IMR-90 (cell line): ENCODE data around the gene LMX1A. TPM values are rescaled to one million over a fixed set of nuclear protein-coding genes. Genes with fewer than 3 reads are reported as not detected.

Source experiments
- ATAC-seq: fragments of 200-7000 bp; cut with Tn5 transposase; 2 replicates; pipeline ENCODE4 v1.9.1; 2020; ENCODE audit warnings: low read depth, mild to moderate bottlenecking, moderate library complexity
- BruUV-seq: library from RNA; stranded (reverse); fragments of 400-500 nt; replicated peaks from 2 replicates; lab custom pipeline; 2021; lab: Mats Ljungman, UMichigan
- CTCF ChIA-PET: fragments of 300-600 bp; formaldehyde crosslinking; extraction: SDS; loops from one replicate; lab custom pipeline; 2021; ENCODE audit warnings: antibody characterized with exemption; lab: Yijun Ruan, JAX
- POLR2A ChIA-PET: fragments of 300-600 bp; sonication (Branson Sonifier 250); formaldehyde crosslinking; loops from one replicate; lab custom pipeline; 2022; ENCODE audit warnings: antibody characterized with exemption; ENCODE audit not compliant: unreplicated experiment; lab: Charles Lee
- DNase-seq: peaks from one replicate; pipeline ENCODE4 v3.0.0; 2013
- H2AFZ ChIP-seq: replicated peaks from 2 replicates; pipeline ENCODE3; 2013; ENCODE audit warnings: low read length, mild to moderate bottlenecking; ENCODE audit not compliant: poor library complexity
- H2AK5ac ChIP-seq: 2 replicates; pipeline ENCODE4 v1.6.1; 2013; ENCODE audit warnings: low read depth, low read length, inconsistent platforms
- H2AK9ac ChIP-seq: replicated peaks from 2 replicates; pipeline ENCODE3; 2013; ENCODE audit warnings: mild to moderate bottlenecking, low read depth, low read length, moderate library complexity; ENCODE audit not compliant: poor library complexity
- H2BK120ac ChIP-seq: 2 replicates; pipeline ENCODE4 v1.6.1; 2013; ENCODE audit warnings: low read depth, low read length, inconsistent platforms
- H2BK15ac ChIP-seq: 3 replicates; pipeline ENCODE4 v1.6.1; 2013; ENCODE audit warnings: low read depth, low read length, inconsistent platforms
- H2BK20ac ChIP-seq: 2 replicates; pipeline ENCODE4 v1.6.1; 2013; ENCODE audit warnings: low read depth, mild to moderate bottlenecking, inconsistent platforms, low read length, moderate library complexity
- H2BK5ac ChIP-seq: 2 replicates; pipeline ENCODE4 v1.6.1; 2013; ENCODE audit warnings: mild to moderate bottlenecking, low read depth, low read length, inconsistent platforms; ENCODE audit not compliant: poor library complexity, severe bottlenecking
- H3K14ac ChIP-seq: replicated peaks from 2 replicates; pipeline ENCODE4 v1.6.1; 2013; ENCODE audit warnings: low read depth, low read length, inconsistent platforms
- H3K18ac ChIP-seq: 2 replicates; pipeline ENCODE4 v1.6.1; 2013; ENCODE audit warnings: low read depth, low read length, control low read depth
- H3K23ac ChIP-seq: 2 replicates; pipeline ENCODE4 v1.6.1; 2013; ENCODE audit warnings: low read depth, low read length, inconsistent platforms
- H3K27ac ChIP-seq: 2 replicates; pipeline ENCODE4 v1.5.1; 2013; ENCODE audit warnings: mild to moderate bottlenecking, control low read depth, low read length; ENCODE audit not compliant: insufficient read depth
- H3K27me3 ChIP-seq: 2 replicates; pipeline ENCODE4 v1.6.1; 2013; ENCODE audit warnings: low read length; ENCODE audit not compliant: control insufficient read depth, insufficient read depth
- H3K36me3 ChIP-seq: 2 replicates; pipeline ENCODE4 v1.6.1; 2013; ENCODE audit warnings: low read length, mixed read lengths; ENCODE audit not compliant: control insufficient read depth, insufficient read depth
- H3K4ac ChIP-seq: 2 replicates; pipeline ENCODE4 v1.6.1; 2013; ENCODE audit warnings: low read depth, low read length, inconsistent platforms
- H3K4me1 ChIP-seq: 2 replicates; pipeline ENCODE4 v1.6.1; 2013; ENCODE audit warnings: low read length, mixed read lengths; ENCODE audit not compliant: control insufficient read depth, insufficient read depth
- H3K4me2 ChIP-seq: 2 replicates; pipeline ENCODE4 v1.6.1; 2013; ENCODE audit warnings: low read depth, mild to moderate bottlenecking, control low read depth, low read length, moderate library complexity
- H3K4me3 ChIP-seq: 2 replicates; pipeline ENCODE4 v1.5.1; 2013; ENCODE audit warnings: low read depth, mild to moderate bottlenecking, control low read depth, low read length, moderate library complexity; ENCODE audit not compliant: insufficient read depth
- H3K56ac ChIP-seq: 2 replicates; pipeline ENCODE4 v1.6.1; 2013; ENCODE audit warnings: low read length, inconsistent platforms; ENCODE audit not compliant: insufficient read depth; ENCODE audit errors: extremely low read depth
- H3K79me1 ChIP-seq, 2 experiments: 2 replicates each; pipeline ENCODE4 v1.6.1; 2013; ENCODE audit warnings: low read length in 2 of 2, inconsistent platforms in 1 of 2, low read depth in 1 of 2
- H3K9ac ChIP-seq: 2 replicates; pipeline ENCODE4 v1.6.1; 2013; ENCODE audit warnings: low read depth, low read length, control low read depth
- H3K9me1 ChIP-seq: 2 replicates; pipeline ENCODE4 v1.6.1; 2013; ENCODE audit warnings: low read length, inconsistent platforms; ENCODE audit not compliant: insufficient read depth
- H3K9me3 ChIP-seq: 2 replicates; pipeline ENCODE4 v1.6.1; 2013; ENCODE audit warnings: low read length; ENCODE audit not compliant: control insufficient read depth, insufficient read depth
- H4K20me1 ChIP-seq: 2 replicates; pipeline ENCODE4 v1.6.1; 2013; ENCODE audit warnings: low read length, inconsistent platforms; ENCODE audit not compliant: insufficient read depth
- H4K5ac ChIP-seq: 2 replicates; pipeline ENCODE4 v1.6.1; 2013; ENCODE audit warnings: mild to moderate bottlenecking, low read depth, low read length, control low read depth
- H4K8ac ChIP-seq, 2 experiments: 2 replicates each; pipeline ENCODE4 v1.6.1; 2013; ENCODE audit warnings: low read depth in 2 of 2, low read length in 2 of 2, control low read depth in 1 of 2, inconsistent platforms in 1 of 2
- H4K91ac ChIP-seq: 2 replicates; pipeline ENCODE4 v1.6.1; 2013; ENCODE audit warnings: low read depth, low read length, inconsistent platforms; ENCODE audit not compliant: insufficient read depth
- BHLHE40 ChIP-seq: fragments of 150-350 bp; IDR thresholded peaks from 2 replicates; pipeline ENCODE4 v1.6.1; 2016; ENCODE audit warnings: mild to moderate bottlenecking, low read depth, low read length
- CEBPB ChIP-seq: IDR thresholded peaks from 2 replicates; pipeline ENCODE4 v1.6.1; 2012; ENCODE audit warnings: low read depth, low read length, improper control_type of control experiment
- CHD1 ChIP-seq: IDR thresholded peaks from 2 replicates; pipeline ENCODE4 v1.6.1; 2012; ENCODE audit warnings: low read depth, low read length, improper control_type of control experiment
- FOS ChIP-seq: fragments of 150-350 bp; IDR thresholded peaks from 2 replicates; pipeline ENCODE4 v1.6.1; 2016; ENCODE audit warnings: low read depth, low read length
- MAFK ChIP-seq: IDR thresholded peaks from 2 replicates; pipeline ENCODE4 v1.6.1; 2012; ENCODE audit warnings: low read depth, low read length, improper control_type of control experiment
- MXI1 ChIP-seq: IDR thresholded peaks from 2 replicates; pipeline ENCODE4 v1.6.1; 2012; ENCODE audit warnings: low read depth, mild to moderate bottlenecking, low read length, moderate library complexity, borderline replicate concordance
- NFE2L2 ChIP-seq: fragments of 150-350 bp; IDR thresholded peaks from 2 replicates; pipeline ENCODE4 v1.6.1; 2016; ENCODE audit warnings: low read depth, mild to moderate bottlenecking, low read length
- POLR2A ChIP-seq: IDR thresholded peaks from 2 replicates; pipeline ENCODE4 v1.6.1; 2012; ENCODE audit warnings: mild to moderate bottlenecking, low read depth, low read length
- RAD21 ChIP-seq: IDR thresholded peaks from 2 replicates; pipeline ENCODE4 v1.6.1; 2012; ENCODE audit warnings: low read length, improper control_type of control experiment
- RCOR1 ChIP-seq: IDR thresholded peaks from 2 replicates; pipeline ENCODE4 v1.6.1; 2012; ENCODE audit warnings: mild to moderate bottlenecking, low read length, improper control_type of control experiment; ENCODE audit not compliant: insufficient replicate concordance
- RFX5 ChIP-seq: IDR thresholded peaks from 2 replicates; pipeline ENCODE4 v1.8.0; 2012; ENCODE audit warnings: low read depth, mild to moderate bottlenecking, low read length, moderate library complexity
- SMC3 ChIP-seq: fragments of 150-350 bp; IDR thresholded peaks from 2 replicates; pipeline ENCODE4 v1.6.1; 2016; ENCODE audit warnings: low read depth, mild to moderate bottlenecking, antibody characterized with exemption, low read length, moderate library complexity
- WGBS, 2 experiments: methylation state at CpG; one replicate each; pipeline versions ENCODE4 v1.1.5 to v1.1.7; 2013; ENCODE audit warnings: missing lambda C conversion rate in 2 of 2; ENCODE audit not compliant: insufficient read length in 1 of 2; ENCODE audit errors: extremely low coverage in 2 of 2; 5-methylcytosine and 5-hydroxymethylcytosine counted together
- dilution Hi-C: fragments of 300-500 bp; cut with HindIII; formaldehyde crosslinking; loops from one replicate; pipeline ENCODE4 v1.14.3; 2018; ENCODE audit warnings: low sequenced_read_pairs; ENCODE audit not compliant: unreplicated experiment
- in situ Hi-C: fragments of 300-500 bp; cut with MboI; formaldehyde crosslinking; loops from 3 replicates; pipeline ENCODE4 v1.14.3; 2019; ENCODE audit warnings: low sequenced_read_pairs, inconsistent platforms, mixed read lengths
- intact Hi-C: fragments of 100-400 bp; cut with micrococcal nuclease; formaldehyde crosslinking; loops from 2 replicates; pipeline ENCODE4 v1.10.0; 2022
- polyA plus RNA-seq, 3 experiments: library from polyadenylated mRNA; depleted of rRNA; stranded (reverse); fragments of >200 nt; gene quantifications; 2 replicates each; pipeline ENCODE4 v1.2.3, GENCODE V29; 2012; ENCODE audit warnings: low replicate concordance in 1 of 3
- total RNA-seq: library from RNA; depleted of rRNA; stranded (reverse); fragments of >200 nt; gene quantifications from 2 replicates; pipeline ENCODE4 v1.2.3, GENCODE V29; 2012
- TF ChIP-seq, protein P1 (sequence below): fragments of 150-350 bp; IDR thresholded peaks from 2 replicates; pipeline ENCODE4 v1.6.1; 2016; ENCODE audit warnings: low read depth, mild to moderate bottlenecking, low read length, moderate library complexity, borderline replicate concordance
- TF ChIP-seq, protein P2 (sequence below): fragments of 150-350 bp; IDR thresholded peaks from 2 replicates; pipeline ENCODE4 v1.6.1; 2017; ENCODE audit warnings: mild to moderate bottlenecking, antibody characterized with exemption, low read length, low read depth
- TF ChIP-seq, protein P3 (sequence below): conservative IDR thresholded peaks from 2 replicates; pipeline ENCODE4 v1.5.1; 2012; ENCODE audit warnings: mild to moderate bottlenecking, low read depth, low read length, improper control_type of control experiment

Gene LMX1A
- total and polyA plus RNA-seq, 2 of the 4 experiments (the other 2 are of a cell fraction) = not detected

DNA sequence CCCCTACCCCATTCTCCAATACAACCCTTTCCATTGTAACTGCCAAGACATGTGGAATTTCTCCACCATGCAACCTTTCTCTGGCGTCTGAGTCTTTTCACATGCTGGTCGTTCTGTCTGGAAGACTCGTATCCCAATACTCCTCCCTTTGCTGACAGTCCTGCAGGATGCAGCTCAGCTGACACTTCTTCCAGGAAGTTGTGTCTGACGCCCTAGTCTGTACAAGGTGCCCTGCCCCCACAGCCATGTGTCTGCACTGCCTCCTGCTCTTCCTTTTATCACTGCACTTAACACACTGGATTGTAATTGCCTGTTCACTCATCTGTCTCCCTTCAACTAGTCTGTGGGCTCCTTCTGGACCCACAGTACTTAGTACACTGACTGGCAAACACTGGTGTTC lies 188.0 kb downstream of the LMX1A start:
- H2BK120ac ChIP-seq = no peak overlapping the region
- H3K27me3 ChIP-seq = no peaks in the 10 kb centered on the region; the same call in 1 of the 2 replicates
- H3K4me2 ChIP-seq = no peak overlapping the region
- H2BK15ac ChIP-seq = no peak overlapping the region
- H3K4ac ChIP-seq = no peak overlapping the region
- no peak for ATAC-seq
- no peaks in the 10 kb centered on the region for H3K4me1 ChIP-seq
- no peak overlapping the region for H4K5ac ChIP-seq
- in situ Hi-C loops (no loop called here), dilution Hi-C loops (no loop called here), intact Hi-C loops (no loop called here)
- no peak overlapping the region for H3K4me3 ChIP-seq
- H3K9me3 ChIP-seq = no peaks in the 10 kb centered on the region
- POLR2A ChIA-PET = no interaction called here
- TF ChIP-seq RAD21 (no peak), MXI1 (no peak), CHD1 (no peak), CEBPB (no peak), NFE2L2 (no peak), SMC3 (no peak), FOS (no peak), RFX5 (no peak), MAFK (no peak), POLR2A (no peak), RCOR1 (no peak), BHLHE40 (no peak)
- TF ChIP-seq, protein P1, sequence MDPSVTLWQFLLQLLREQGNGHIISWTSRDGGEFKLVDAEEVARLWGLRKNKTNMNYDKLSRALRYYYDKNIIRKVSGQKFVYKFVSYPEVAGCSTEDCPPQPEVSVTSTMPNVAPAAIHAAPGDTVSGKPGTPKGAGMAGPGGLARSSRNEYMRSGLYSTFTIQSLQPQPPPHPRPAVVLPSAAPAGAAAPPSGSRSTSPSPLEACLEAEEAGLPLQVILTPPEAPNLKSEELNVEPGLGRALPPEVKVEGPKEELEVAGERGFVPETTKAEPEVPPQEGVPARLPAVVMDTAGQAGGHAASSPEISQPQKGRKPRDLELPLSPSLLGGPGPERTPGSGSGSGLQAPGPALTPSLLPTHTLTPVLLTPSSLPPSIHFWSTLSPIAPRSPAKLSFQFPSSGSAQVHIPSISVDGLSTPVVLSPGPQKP = no peak
- TF ChIP-seq, protein P2, sequence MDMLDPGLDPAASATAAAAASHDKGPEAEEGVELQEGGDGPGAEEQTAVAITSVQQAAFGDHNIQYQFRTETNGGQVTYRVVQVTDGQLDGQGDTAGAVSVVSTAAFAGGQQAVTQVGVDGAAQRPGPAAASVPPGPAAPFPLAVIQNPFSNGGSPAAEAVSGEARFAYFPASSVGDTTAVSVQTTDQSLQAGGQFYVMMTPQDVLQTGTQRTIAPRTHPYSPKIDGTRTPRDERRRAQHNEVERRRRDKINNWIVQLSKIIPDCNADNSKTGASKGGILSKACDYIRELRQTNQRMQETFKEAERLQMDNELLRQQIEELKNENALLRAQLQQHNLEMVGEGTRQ = no peak
- TF ChIP-seq, protein P3, sequence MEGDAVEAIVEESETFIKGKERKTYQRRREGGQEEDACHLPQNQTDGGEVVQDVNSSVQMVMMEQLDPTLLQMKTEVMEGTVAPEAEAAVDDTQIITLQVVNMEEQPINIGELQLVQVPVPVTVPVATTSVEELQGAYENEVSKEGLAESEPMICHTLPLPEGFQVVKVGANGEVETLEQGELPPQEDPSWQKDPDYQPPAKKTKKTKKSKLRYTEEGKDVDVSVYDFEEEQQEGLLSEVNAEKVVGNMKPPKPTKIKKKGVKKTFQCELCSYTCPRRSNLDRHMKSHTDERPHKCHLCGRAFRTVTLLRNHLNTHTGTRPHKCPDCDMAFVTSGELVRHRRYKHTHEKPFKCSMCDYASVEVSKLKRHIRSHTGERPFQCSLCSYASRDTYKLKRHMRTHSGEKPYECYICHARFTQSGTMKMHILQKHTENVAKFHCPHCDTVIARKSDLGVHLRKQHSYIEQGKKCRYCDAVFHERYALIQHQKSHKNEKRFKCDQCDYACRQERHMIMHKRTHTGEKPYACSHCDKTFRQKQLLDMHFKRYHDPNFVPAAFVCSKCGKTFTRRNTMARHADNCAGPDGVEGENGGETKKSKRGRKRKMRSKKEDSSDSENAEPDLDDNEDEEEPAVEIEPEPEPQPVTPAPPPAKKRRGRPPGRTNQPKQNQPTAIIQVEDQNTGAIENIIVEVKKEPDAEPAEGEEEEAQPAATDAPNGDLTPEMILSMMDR = no peak
- H4K8ac ChIP-seq = no peak overlapping the region
- H4K20me1 ChIP-seq = no peaks in the 10 kb centered on the region
- DNase-seq = no peak
- no peak overlapping the region for H2BK5ac ChIP-seq
- H2AK5ac ChIP-seq = no peak overlapping the region
- no peak overlapping the region for H3K27ac ChIP-seq
- BruUV-seq = no TSS peak
- no peak overlapping the region for H3K9ac ChIP-seq
- H3K36me3 ChIP-seq = no peaks in the 10 kb centered on the region
- H3K79me1 ChIP-seq = no peaks in the 10 kb centered on the region
- no peak overlapping the region for H3K18ac ChIP-seq
- H2AK9ac ChIP-seq = no peak overlapping the region
- CTCF ChIA-PET = no interaction called here
- no peaks in the 10 kb centered on the region for H3K9me1 ChIP-seq
- no peak overlapping the region for H2BK20ac ChIP-seq
- no peak overlapping the region for H3K14ac ChIP-seq
- no peak overlapping the region for H3K56ac ChIP-seq
- H2AFZ ChIP-seq = no peak overlapping the region
- WGBS, 2 experiments = 8% methylated on average over 2 of the region's 4 CpGs; no CpG with 5 or more reads in 1 of the 2 experiments
- H4K91ac ChIP-seq = no peak overlapping the region
- H3K23ac ChIP-seq = no peak overlapping the region
